Measurements from ENCODE around the gene APBA2. TPM values are rescaled to one million over a fixed set of nuclear protein-coding genes. Genes with fewer than 3 reads are reported as not detected.

The APBA2 gene
- total RNA-seq, 1 experiment from 2014 or later: 12.9 TPM

DNA sequence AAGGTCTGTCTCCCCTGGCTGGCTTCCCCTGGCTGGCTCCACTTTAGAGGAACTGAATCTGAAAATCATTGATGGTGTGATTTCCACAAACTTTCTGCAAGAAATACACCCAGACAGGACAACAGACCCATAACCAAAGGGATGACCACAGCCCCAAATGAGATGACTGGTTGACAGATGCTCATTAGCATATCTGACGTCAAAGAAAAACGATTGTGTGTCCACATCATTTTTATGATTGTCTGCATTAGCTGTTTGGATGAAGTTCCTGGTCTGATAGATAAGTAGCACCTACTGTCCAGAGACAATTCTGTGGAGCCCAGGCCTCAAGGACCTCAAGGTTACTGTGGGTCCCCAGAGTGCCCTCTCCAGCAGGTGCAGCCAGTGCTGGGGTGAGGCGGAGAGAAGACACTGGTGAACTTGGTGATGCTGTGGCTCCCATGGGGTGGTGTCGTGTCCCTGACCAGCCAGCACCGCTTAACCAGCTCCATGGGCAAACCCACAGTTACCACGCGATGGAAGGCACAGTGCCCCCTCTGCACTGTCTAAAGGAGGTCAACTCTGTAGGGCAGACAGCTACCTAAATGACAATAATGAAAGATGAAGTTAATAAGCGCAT lies 256.5 kb downstream of the APBA2 start:
- Histone ChIP-seq H3K27ac (ENCODE audit: low read depth, low read length, poor library complexity, severe bottlenecking) (no peak overlapping the region), H3K9me3 (ENCODE audit: low read depth, low read length, poor library complexity, severe bottlenecking) (no peaks in the 10 kb centered on the region), H3K27me3 (replicated peaks; ENCODE audit: insufficient read depth, low read depth, low read length, poor library complexity) (peaks cover 5% of the 10 kb centered on the region), H3K4me3 (ENCODE audit: low read depth, low read length, poor library complexity, severe bottlenecking) (no peak overlapping the region), H3K36me3 (ENCODE audit: insufficient read depth, low read length, poor library complexity, severe bottlenecking) (no peaks in the 10 kb centered on the region), H3K4me1 (ENCODE audit: insufficient read depth, low read length, poor library complexity, severe bottlenecking) (no peaks in the 10 kb centered on the region)
- intact Hi-C loops (cut with micrococcal nuclease; ENCODE audit: unreplicated experiment): no loop called here
- ChIA-PET POLR2A (ENCODE audit: low non-redundant PET) (no interaction called here), CTCF (no interaction called here)
- no peak for DNase-seq (ENCODE audit: low spot score)
- no TSS peak for BruUV-seq (replicated peaks)
- TF ChIP-seq, protein P1, sequence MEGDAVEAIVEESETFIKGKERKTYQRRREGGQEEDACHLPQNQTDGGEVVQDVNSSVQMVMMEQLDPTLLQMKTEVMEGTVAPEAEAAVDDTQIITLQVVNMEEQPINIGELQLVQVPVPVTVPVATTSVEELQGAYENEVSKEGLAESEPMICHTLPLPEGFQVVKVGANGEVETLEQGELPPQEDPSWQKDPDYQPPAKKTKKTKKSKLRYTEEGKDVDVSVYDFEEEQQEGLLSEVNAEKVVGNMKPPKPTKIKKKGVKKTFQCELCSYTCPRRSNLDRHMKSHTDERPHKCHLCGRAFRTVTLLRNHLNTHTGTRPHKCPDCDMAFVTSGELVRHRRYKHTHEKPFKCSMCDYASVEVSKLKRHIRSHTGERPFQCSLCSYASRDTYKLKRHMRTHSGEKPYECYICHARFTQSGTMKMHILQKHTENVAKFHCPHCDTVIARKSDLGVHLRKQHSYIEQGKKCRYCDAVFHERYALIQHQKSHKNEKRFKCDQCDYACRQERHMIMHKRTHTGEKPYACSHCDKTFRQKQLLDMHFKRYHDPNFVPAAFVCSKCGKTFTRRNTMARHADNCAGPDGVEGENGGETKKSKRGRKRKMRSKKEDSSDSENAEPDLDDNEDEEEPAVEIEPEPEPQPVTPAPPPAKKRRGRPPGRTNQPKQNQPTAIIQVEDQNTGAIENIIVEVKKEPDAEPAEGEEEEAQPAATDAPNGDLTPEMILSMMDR (conservative IDR thresholded peaks at IDR 0.05; ENCODE audit: low read depth, low read length): no peak
- no peak for TF ChIP-seq EZH2 (IDR thresholded peaks at IDR 0.05; ENCODE audit: borderline replicate concordance, low read depth, low read length, poor library complexity, severe bottlenecking)

DNA sequence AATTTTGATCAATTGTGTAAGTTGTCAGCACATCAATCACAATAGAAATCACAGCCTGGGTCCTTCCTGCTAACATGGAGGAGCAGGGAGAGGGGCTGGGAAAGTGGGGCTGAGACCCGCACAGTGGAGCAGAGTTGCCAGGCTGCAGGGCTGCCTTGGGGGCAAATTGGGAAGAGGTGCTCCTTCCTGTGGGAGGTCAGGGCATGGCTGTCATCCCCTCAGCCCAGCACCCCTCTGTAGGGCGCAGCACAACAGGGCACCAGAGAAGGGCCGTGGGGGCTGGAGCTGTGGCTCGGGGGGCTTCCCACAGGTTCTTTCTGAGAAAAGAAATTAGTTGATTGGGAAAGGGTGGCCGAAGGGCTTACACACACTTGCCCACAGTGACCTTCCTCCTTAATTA lies 257.5 kb downstream of the APBA2 start:
- TF ChIP-seq, protein P1 (conservative IDR thresholded peaks at IDR 0.05; ENCODE audit: low read depth, low read length): no peak
- no peak for TF ChIP-seq EZH2 (IDR thresholded peaks at IDR 0.05; ENCODE audit: borderline replicate concordance, low read depth, low read length, poor library complexity, severe bottlenecking)
- no peak overlapping the region for H3K27ac ChIP-seq (ENCODE audit: low read depth, low read length, poor library complexity, severe bottlenecking)
- no peak for DNase-seq (ENCODE audit: low spot score)
- H3K4me3 ChIP-seq (ENCODE audit: low read depth, low read length, poor library complexity, severe bottlenecking): no peak overlapping the region
- ChIA-PET POLR2A (ENCODE audit: low non-redundant PET) (no interaction called here), CTCF (no interaction called here)
- peaks cover 5% of the 10 kb centered on the region for H3K27me3 ChIP-seq (replicated peaks; ENCODE audit: insufficient read depth, low read depth, low read length, poor library complexity)
- H3K4me1 ChIP-seq (ENCODE audit: insufficient read depth, low read length, poor library complexity, severe bottlenecking): no peaks in the 10 kb centered on the region
- H3K36me3 ChIP-seq (ENCODE audit: insufficient read depth, low read length, poor library complexity, severe bottlenecking): no peaks in the 10 kb centered on the region
- no TSS peak for BruUV-seq (replicated peaks)
- intact Hi-C loops (cut with micrococcal nuclease; ENCODE audit: unreplicated experiment): no loop called here
- H3K9me3 ChIP-seq (ENCODE audit: low read depth, low read length, poor library complexity, severe bottlenecking): no peaks in the 10 kb centered on the region

DNA sequence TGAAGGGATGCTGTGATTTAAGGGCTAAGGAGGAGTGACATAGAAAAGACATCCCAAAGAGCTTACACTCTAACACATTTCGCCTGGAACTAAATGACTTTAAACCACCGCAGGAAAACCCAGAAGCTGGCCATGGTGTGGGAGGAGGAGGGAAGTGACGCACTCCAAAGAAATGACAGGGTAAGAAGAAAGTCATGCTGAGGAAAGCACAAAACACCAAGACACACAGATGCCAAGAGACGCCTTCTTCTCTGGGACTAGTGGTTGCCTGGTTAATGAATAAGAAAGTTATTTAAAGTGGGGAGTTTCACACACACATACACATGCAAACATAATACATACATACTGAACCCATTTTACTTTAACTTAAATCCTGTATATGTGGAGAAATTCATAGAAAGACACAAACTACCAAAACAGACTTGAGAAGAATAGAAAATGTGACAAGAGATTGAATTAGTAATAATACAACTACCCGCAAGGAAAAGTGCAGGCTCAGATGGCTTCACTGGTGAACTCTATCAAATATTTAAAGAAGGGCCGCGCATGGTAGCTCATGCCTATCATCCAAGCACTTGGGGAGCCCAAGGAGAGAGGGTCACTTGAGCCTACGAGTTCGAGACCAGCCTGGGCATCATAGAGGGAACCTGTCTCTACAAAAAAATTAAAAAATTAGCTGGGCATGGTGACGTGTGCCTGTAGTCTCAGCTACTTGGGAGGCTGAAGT lies 258.3 kb downstream of the APBA2 start:
- Histone ChIP-seq H3K27ac (ENCODE audit: low read depth, low read length, poor library complexity, severe bottlenecking) (no peak overlapping the region), H3K9me3 (ENCODE audit: low read depth, low read length, poor library complexity, severe bottlenecking) (no peaks in the 10 kb centered on the region), H3K4me1 (ENCODE audit: insufficient read depth, low read length, poor library complexity, severe bottlenecking) (no peaks in the 10 kb centered on the region), H3K36me3 (ENCODE audit: insufficient read depth, low read length, poor library complexity, severe bottlenecking) (no peaks in the 10 kb centered on the region), H3K27me3 (replicated peaks; ENCODE audit: insufficient read depth, low read depth, low read length, poor library complexity) (peaks cover 5% of the 10 kb centered on the region), H3K4me3 (ENCODE audit: low read depth, low read length, poor library complexity, severe bottlenecking) (no peak overlapping the region)
- ChIA-PET POLR2A (ENCODE audit: low non-redundant PET) (no interaction called here), CTCF (no interaction called here)
- TF ChIP-seq, protein P1 (conservative IDR thresholded peaks at IDR 0.05; ENCODE audit: low read depth, low read length): no peak
- TF ChIP-seq EZH2 (IDR thresholded peaks at IDR 0.05; ENCODE audit: borderline replicate concordance, low read depth, low read length, poor library complexity, severe bottlenecking): no peak
- intact Hi-C loops (cut with micrococcal nuclease; ENCODE audit: unreplicated experiment): no loop called here
- DNase-seq (ENCODE audit: low spot score): peak; percentile 11
- no TSS peak for BruUV-seq (replicated peaks)
